IPS DF 4.7 (cell line): ENCODE results near the gene UGT2A2.
"Not testable (repeated sequence)": the region's sequence is repeated elsewhere in the genome, so short reads cannot be mapped to it uniquely, and the experiment has no call there.

Experiments used
- DNase-seq: peaks from one replicate; pipeline ENCODE4 v3.0.0-alpha.2; 2013; ENCODE audit warnings: low spot score; ENCODE audit errors: extremely low read depth

Gene UGT2A2

DNA sequence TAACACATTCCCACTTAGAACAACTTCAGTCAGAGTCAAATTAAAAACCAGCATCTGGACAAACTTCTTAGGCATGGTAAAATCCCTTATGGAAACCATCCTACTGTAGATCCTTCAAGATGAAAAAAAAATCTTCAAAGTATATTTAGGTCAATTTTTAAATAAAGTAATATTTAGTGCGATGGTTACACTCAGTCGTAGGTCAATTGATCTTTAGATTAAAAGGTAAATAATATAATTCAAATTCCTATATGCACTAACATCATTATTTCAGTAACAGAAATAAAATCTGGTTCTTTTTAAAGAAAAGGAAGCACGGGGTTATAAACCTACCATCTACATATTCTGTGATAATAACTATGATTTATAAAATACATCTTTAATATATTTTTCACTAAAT, at the start of gene UGT2A2:
Gene UGT2A2, minus strand, starts transcription at position 101 of the 400 bp plus-strand sequence. Its CDS starts 2 bp downstream, at position 99.
- DNase-seq, result no peak

DNA sequence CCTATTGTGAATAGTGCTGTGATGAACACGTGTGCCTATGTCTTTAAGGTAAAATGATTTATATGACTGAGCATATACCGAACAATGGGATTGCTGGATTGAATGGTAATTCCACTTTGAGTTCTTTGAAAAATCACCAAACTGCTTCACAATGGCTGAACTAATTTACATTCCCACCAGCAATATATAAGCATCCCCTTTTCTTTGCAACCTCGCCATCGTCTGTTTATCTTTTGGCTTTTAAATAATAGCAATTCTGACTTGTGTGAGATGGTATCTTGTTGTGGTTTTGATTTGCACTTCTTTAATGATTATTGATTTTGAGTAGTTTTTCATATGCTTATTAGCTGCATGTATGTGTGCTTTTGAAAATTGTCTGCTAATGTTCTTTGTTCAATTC, 45.4 kb upstream of the UGT2A2 start:
- DNase-seq, result no peak

DNA sequence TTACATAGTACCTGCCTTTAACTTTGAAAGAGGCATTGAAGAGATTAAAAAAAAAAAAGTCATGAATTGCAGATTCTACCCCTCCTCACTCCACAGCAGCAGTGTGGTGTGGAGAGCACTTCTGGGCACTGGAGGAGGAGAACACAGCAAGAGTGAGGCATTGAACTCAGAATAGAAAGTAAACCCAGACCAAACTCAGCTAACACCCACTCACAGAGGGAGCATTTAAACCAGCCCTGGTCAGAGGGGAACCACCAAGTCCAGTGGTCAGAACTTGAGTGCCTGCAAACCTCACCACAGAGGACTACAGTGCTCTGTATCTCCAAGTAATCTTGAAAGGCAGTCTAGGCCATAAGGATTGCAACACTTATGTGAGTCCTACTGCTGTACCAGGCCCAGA, 29.2 kb upstream of the UGT2A2 start:
- DNase-seq, result no peak

DNA sequence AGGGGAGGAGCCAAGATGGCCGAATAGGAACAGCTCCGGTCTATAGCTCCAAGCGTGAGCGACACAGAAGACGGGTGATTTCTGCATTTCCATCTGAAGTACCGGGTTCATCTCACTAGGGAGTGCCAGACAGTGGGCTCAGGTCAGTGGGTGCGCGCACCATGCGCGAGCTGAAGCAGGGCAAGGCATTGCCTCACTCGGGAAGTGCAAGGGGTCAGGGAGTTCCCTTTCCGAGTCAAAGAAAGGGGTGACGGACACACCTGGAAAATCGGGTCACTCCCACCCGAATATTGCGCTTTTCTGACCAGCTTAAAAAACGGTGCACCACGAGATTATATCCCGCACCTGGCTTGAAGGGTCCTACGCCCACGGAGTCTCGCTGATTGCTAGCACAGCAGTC, 24.6 kb upstream of the UGT2A2 start:
- DNase-seq, result not testable (repeated sequence)

DNA sequence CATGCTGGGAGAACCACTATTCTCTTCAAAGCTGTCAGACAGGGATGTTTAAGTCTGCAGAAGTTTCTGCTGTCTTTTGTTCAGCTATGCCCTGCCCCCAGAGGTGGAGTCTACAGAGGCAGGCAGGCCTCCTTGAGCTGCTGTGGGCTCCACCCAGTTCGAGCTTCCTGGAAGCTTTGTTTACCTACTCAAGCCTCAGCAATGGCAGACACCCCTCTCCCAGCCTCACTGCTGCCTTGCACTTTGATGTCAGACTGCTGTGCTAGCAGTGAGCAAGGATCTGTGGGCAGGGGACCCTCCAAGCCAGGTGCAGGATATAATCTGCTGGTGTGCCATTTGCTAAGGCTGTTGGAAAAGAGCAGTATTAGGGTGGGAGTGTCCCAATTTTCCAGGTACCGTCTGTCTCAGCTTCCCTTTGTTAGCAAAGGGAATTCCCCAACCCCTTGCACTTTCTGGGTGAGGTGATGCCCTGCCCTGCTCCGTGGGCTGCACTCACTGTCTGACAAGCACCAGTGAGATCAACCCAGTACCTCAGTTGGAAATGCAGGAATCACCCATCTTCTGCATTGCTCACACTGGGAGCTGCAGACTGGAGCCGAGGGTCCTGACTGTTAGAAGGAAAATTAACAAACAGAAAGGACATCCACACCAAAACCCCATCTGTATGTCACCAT, 21.8 kb upstream of the UGT2A2 start:
- DNase-seq, result not testable (repeated sequence)

DNA sequence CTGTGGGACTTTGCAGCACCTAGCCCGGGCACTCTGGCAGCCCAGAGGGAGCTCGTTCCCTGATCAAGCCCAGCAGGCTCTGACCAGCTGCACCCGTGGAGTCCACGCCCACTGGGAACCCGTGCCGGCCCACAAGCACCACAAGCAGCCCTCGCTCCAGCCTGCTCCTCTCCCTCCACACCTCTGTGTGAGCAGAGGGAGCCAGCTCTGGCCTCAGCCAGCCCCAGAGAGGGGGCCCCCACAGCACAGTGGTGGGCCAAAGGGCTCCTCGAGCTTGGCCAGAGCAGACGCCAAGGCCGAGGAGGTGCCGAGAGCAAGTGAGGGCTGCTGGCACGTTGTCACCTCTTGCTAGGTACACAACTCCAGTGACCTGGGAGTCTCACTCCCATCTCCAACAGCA, 18.7 kb upstream of the UGT2A2 start:
- no peak for DNase-seq

DNA sequence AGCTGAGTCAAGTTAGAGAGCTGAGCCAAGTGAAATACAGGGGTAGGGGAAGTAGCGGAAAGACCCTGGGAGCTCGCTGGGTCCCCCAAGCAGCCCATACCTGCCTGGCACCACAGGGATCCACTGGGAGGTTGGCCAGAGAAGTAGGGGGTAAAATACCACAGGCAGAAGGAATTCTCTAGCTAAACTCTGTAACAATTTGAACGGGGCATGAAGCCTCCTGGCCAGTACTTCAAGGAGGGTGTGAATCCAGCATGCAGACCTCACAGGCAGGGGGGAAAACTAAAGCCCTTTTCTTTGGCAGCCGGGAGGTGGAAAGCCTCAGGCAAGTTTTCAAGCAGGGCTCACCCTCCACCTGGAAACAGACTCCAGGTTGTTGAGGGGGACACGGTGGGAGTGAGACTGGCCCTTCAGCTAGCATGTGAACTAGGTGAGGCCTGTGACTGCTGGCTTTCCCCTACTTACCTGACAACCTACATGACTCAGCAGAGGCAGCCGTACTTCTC, 17.3 kb upstream of the UGT2A2 start:
- no peak for DNase-seq

DNA sequence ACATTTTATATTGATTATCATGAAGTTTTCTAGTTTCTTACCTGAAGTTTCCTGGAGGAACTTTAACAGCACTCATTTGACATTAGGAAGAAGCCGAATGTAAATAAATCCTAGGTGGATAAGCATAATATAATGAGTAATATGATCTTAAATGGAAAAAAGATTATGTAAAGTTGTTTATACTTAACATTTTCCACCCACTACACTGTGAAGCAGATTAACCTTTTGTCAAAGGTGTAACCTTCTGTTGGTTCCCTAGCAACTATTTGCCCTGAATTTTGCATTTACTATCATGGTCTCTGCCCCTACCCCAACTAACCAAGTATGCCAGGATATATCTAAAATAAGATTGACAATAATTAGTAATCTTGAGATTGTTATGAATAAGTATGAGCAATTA, 13.7 kb upstream of the UGT2A2 start, which contains the start of gene UGT2A1:
Gene UGT2A1, minus strand, starts transcription at position 101 of the 400 bp plus-strand sequence. CDS start 5,603 bp downstream, outside the sequence.
- no peak for DNase-seq

DNA sequence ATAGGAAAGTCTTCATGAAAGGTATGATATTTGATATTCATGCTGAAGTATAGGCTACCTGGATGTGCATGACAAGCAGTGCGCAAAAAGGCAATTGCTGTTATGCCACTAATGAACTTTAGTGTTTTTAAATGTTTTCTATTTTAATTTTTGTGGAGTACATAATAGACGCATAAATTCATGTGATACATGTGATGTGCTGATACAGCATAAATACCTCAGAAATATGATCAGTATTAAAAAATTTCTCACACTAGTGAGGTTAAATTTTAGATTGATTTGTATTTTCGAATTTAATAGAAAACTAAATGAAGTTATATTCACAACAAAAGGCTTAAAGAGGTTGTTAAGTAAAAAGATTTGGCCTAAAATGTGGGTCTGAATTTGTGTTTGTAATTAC, 11.4 kb upstream of the UGT2A2 start:
- DNase-seq, result no peak

DNA sequence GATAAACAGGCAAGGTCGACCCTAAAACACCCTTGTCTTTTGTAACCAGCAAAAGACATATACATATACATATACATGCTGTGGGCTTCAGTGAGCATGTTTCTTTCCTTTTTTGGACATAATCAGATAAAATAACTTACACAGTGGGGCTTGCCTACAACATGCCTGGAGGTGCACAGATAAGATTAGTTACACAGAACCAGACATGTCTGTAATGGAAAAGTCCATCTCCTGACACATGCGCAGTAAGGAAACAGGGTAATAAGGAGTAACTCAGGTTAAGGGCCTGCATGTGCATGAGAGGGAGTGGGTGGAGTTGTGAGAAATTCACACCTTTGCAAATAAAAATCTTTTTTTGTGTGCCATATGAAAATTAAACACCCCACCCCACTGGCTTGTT, 10.2 kb upstream of the UGT2A2 start:
- no peak for DNase-seq

DNA sequence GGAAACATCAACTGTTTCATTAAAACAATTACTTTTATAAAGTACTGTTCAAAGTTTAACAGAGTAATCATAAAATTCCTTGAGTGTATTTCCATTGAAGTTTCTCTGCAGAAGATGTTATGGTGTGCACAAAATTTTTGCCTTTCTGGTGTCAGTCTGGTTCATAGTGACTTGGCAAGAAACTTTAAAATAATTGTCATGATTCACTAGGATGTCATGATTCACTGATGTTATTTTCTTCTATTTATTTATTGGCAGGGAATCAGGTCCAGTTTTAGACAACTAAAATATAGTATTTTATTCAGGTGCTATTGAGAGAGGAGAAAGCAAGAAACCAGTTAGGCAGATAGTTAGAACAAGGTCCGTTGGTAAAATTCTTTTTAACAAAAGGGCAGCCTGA, 9.8 kb upstream of the UGT2A2 start:
- no peak for DNase-seq

DNA sequence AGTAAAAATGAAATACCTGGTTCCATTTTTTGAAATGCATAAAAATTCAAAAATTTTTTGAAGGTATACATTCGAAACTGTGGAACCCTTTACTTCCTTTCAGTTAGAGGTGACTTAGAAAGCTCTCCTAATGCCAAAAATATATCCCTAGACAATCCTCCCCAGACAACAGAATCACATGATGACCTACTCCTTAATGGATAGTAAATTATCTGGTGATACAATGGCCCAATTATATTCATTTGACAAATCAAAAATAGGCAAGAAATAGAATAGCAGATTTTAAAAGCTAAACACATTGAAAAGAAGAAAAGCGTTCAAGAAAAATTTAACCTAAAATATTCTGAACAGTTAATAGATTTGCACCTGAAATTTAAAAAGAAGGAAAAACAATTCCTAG, 3.5 kb upstream of the UGT2A2 start:
- no peak for DNase-seq

DNA sequence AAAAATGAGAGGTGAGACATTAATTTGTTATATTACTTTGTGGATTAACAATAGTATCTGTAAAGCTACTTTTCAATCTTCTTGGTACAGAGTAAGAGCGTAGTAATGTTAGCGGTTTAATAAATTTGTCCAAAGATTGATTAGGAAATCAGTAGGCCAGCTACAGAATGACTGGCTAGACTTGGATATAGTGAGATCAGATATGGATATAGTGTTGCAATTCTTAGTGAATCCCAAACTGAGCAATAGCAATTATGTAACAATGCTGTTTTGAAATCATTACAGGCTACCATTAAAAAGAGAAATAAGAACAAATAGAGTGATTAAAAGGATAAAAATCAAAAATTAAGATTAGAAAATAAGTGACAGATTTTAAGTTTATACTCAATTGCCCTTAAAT, 847 bp upstream of the UGT2A2 start:
- DNase-seq, result no peak

DNA sequence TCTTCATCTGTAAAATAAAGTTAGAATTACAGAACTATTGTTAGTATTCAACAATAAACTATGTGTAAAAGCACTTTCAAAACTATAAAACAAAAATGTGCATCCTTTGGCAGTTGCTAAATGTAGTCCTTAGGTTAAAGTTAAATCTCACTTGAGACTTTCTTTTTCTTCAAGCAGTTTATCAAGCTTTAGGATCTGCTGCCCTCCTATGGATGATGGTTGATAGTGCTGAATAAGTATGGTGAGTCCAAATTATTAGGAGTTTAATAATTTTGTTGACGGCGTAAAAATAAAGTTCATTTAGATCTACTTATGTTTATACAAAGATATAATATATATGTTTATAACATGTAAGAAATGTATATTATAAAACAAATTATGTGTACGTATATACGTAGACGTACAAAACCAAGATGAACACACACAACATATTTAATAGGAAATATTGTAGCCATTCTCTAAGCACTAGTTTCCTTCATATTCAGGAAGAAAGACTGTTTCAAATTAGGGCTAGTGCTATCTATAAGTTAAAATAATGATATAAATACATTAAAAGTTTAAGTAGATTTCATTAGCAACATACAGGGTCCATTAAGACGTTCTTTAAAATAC, 22.3 kb downstream of the UGT2A2 start:
- peak; percentile 11 for DNase-seq

DNA sequence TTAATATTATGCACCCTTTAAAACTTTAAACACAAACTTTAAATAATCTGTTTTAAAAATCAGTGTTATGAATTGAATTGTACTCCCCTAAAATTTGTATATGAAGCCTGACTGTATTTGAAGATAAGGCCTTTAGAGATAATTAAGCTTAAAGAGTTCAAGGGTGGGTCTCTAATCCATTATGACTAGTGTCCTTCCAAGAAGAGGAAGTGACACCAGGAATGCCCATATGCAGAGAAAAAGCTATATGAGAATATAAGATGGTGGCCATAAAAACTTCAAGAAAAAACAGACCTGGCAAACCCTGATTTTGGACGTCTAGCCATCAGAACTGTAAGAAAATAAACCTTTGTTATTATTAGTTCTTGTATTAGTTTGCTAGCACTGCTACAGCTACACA, 29.0 kb downstream of the UGT2A2 start:
- DNase-seq, result no peak

DNA sequence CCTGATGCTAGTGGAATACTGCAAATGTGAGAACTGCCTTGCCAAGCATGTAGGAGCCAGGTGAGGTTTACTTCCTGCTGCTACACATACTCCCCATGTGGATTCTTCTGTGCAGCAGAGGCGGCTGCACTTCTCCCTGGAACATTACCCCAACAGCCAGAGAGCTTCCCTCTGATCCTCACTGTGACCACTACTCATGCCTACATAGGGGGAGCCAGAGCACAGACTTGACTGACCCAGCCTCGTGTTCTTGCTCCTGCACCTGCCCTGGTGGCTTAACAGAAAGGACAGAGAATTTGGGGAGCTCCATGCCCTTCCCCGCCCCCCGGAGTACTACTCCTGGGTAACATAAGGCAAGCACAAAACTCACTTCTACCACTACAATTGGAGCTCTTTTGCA, 38.4 kb downstream of the UGT2A2 start:
- DNase-seq, result no peak

DNA sequence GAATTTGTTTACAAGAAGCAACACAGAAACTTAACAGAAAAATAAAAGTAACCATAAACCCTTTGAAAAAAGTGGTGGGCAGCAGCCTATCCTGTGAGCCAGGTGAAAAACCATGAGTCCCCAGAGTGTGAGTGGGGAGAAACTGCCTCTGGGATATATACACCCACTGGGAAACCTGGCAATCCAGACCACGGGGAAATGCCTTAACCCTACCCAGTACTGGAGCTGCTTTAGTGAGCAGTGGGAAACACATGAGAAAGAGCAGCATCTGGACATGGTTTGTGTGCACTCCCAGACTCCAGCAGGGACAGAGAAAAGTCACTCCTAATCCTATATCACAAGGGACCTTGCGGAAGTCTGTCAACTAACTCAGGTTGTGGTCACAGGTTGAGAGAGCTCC, 39.4 kb downstream of the UGT2A2 start:
- DNase-seq, result no peak

DNA sequence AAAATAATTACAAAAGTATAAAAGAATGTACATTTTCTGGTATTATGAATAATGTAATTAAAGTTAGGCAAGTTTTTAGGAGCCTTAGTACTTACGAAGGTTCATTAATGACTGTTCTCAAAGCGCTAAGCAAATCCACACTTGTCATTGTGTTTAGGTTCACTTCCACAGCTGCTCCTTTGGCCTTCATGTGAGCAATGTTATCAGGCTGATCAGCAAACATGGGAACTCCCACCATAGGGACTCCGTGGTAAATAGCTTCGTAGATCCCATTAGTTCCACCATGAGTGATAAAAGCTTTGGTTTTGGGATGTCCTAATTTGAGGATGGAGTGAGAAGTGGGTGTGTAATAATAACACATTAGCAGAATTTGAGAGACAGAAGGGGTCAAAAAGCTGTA, 45.1 kb downstream of the UGT2A2 start:
- DNase-seq, result no peak

DNA sequence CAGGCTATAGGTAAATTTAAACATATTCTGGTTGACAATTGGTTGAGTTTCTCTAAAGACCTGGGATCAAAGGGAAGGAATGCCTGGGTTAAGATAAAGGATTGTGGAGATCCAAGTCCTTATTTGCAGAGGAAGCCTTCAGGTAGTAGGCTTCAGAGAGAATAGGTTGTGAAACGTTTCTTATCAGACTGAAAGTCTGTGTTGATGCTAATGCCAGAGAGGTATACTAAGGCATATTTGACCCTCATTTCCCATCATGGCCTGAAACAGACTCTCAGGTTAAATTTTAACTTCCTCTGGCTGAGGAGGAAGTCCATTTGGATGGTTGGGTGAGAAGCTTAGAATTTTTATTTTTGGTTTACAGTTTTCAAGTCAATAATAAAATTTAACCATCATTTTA, 48.1 kb downstream of the UGT2A2 start:
- no peak for DNase-seq

DNA sequence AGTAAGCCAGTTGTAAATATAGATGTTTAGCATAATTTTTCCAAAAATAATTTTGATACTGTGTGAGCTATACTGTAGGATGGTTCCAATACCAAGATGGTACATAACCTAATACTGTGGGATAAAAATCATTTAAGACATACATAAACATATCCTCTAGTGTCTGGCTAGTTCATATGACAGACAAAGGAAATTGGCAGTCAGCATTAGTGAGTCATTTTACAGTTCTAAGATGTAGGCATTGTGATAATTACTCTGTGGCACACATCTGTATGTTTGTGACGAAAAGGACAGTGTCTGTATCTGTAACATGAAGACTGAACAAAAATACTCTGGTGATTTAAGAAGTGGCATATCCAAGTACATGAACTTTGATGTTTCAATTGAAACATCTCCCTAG, 49.6 kb downstream of the UGT2A2 start:
- no peak for DNase-seq

DNA sequence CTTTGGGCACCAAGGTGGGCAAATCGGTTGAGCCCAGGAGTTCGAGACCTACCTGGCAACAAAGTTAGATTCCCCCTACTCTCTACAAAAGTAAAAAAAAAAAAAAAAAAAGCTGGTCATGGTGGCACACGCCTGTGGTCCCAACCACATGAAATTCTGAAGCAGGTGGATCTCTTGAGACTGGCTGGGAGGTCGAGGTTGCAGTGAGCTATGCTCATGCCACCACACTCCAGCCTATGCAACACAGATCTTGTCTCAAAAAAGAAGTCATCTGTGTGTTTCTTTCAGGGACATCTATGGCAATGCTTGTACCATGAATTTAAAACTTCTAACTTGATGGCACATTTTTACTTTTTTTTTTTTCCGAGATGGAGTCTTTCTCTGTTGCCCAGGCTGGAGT, 55.3 kb downstream of the UGT2A2 start:
- no peak for DNase-seq

DNA sequence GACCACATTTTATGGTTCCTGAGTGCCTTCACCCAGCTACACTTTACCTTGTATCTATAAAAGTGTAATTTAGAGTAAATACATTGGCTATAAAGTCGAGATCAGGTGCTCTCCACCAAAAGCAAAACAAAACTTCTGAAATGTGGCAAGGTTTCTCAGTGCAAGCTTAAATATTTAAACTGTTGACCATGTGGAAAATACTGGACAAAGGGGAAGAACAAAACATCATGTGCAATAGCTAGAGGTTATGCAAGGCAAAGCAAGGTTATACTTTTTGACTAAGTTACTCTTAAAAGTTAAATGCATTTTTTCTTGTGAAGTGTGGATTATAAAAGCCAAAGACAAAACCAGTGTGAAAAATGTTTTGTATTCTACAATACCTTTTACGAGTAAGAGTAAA, 55.9 kb downstream of the UGT2A2 start:
- DNase-seq, result no peak

DNA sequence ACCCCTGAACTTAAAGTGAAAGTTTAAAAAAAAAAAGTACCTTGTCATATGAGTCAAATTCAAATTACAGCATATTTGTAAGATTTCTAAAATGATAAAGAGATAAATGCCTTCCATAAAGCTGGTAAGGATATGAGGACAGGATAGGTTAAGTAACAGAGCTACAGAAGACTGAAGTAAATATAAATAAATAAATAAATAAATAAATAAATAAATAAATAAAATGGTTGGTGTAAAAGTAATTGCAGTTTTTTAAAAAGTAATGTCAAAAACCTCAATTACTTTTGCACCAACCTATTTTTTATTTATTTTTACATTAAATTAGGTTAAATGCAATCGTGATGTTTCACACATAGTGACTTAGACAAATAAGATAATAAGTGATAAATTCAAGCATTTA, 62.2 kb downstream of the UGT2A2 start:
- no peak for DNase-seq
